Right ventricle myocardium inferior (tissue), 1 donor: ENCODE measurements around the gene CHST6. TPM values are rescaled to one million over a fixed set of nuclear protein-coding genes. Genes with fewer than 3 reads are reported as not detected.

ENCODE experiments used
- total RNA-seq: library from RNA; stranded (reverse); fragmentation: NEBNext Ultra II Directional; extraction: Animal tissue kit (Norgen Biotek cat#: 25700); gene quantifications from one replicate; pipeline ENCODE4 v1.2.1, GENCODE V29; 2021
- donor health status: DM: no; HTN: yes; CAD: no; lungs with severe emphysema.

Gene CHST6
- total RNA-seq, 1 donor from 2014 or later = 0.62 TPM

Other genes starting within 250 kb of the CHST6 start
- 76.7 TPM for gene BCAR1, start 243.8 kb downstream of the CHST6 start, total RNA-seq
- gene CFDP1, start 61.9 kb downstream of the CHST6 start, total RNA-seq = 26.6 TPM
- gene TMEM170A, start 30.8 kb downstream of the CHST6 start, total RNA-seq = 9.6 TPM
- 0.27 TPM for gene CHST5, start 40.7 kb upstream of the CHST6 start, total RNA-seq
- 4.4 TPM for gene TMEM231, start 60.8 kb upstream of the CHST6 start, total RNA-seq
- 231 TPM for gene GABARAPL2, start 70.9 kb upstream of the CHST6 start, total RNA-seq
- gene ADAT1, start 127.8 kb upstream of the CHST6 start, total RNA-seq = 19.5 TPM
- gene KARS1, start 152.2 kb upstream of the CHST6 start, total RNA-seq = 145 TPM
- gene TERF2IP, start 152.3 kb upstream of the CHST6 start, total RNA-seq = 51.7 TPM
- not detected for gene CPHXL2, start 181.6 kb upstream of the CHST6 start, total RNA-seq
- gene DUXB, start 206.0 kb upstream of the CHST6 start, total RNA-seq = not detected
- not detected for gene CPHXL, start 231.0 kb upstream of the CHST6 start, total RNA-seq